ENCODE results near the gene RPSA.
"Not testable (repeated sequence)": the region's sequence is repeated elsewhere in the genome, so short reads cannot be mapped to it uniquely, and the experiment has no call there.

The RPSA gene

DNA sequence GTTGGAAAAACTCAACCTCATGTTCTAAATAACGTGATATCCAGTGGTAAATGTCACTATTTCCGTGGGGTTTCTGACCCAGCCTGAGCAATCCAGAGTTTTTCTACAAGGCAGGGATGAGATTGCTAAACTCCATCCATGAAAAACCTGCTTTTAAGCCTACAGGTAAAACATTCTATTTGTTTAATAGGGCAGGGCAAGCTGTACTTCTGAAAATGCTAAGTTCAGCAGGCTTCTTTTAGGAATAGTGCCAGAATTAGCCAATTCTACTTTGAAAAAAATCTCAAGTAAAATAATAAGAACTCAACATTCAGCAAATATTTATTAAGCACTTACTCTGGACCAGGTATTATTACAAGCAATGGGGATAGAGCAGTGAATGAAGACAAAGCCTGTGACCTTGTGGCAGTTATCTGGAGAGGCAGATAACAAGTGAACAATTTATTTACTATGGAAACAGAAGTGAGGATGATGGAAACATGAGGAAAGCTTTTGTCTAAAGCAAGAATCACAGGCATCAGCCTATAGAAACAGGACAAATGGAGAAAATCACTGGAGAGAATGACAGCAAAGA, 13.3 kb downstream of the RPSA start:
- DNase-seq (ENCODE audit: low read depth, low spot score), result no peak

DNA sequence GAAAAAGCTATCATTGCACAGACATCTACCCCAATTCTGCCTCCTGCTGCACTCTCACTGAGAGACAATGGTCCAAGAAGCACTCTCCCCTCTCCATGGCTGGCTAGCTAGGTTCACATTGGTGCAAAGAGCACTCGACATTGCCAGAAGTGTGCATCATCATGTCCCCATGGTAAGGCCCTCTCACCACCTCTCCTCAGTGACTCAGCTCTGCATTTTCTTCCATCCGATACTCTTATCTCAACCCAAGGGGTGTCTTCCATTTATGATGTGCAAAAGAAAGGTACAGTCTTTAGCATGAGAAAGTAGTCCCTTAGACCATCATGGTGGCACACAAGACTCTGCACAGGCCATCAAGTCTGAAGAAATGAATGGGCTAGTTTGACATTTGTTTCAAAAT, 14.0 kb downstream of the RPSA start:
- no peak for DNase-seq (ENCODE audit: low read depth, low spot score)

DNA sequence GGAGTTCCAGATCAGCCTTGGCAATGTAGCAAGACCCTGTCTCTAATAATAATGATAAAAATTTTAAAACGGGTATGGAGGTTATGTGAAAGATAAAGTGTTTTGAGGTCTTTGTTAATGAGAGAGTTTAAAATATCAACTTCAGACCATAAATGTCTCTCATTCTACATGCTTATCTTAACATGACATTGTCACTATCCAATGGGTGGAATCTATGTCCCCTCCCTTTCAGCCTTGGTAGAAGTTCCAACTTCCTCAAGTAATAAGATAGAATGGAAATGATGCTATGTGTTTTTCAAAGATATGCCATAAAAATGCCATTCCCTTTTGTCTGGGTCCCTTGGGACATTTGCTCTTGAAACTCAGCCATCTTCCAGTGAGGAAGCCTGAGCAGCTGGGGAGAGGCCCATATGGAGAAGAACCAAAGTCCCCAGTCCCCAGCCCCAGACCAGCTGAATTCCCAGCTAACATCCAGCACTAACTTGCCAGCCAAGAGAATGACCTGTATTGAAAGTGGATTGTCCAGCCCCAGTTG, 17.0 kb downstream of the RPSA start:
- DNase-seq (ENCODE audit: low read depth, low spot score), result no peak

DNA sequence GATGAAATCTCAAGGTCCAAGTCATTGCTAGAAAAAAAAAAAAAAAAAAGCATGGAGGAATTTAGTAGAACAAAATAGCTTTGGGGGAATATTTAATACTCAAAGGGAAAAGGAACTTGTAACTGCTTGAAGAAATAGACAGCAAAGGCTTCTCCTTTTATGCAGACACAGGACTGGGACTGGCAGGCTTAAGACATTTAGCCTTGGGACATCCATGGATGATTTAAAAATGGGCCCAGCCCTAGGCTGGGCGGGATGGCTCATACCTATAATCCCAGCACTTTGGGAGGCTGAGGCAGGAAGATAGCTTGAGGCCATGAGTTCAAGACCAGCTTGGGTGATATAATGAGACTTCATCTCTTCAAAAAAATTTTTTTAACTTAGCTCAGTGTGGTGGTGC, 19.8 kb downstream of the RPSA start:
- no peak for DNase-seq (ENCODE audit: low read depth, low spot score)

DNA sequence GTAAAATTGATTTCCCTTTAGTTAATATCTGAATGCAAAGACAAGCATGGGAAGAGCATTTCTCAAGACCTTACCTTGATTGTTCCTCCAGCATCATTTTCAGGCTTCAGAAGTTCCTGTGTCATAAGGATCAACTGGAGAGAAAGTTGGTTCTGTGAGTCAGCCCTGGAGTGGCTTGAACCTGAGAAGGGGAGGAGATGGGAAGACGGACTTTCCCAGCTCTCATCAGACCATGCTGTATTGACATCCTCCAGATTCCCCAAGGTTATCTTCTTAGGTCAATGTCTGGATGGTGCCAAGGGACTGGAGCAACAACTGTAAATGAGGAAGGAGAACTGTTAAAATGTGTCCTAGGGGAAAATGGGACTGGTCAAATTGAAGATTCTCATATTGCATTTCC, 21.0 kb downstream of the RPSA start:
- DNase-seq (ENCODE audit: low read depth, low spot score), result no peak

DNA sequence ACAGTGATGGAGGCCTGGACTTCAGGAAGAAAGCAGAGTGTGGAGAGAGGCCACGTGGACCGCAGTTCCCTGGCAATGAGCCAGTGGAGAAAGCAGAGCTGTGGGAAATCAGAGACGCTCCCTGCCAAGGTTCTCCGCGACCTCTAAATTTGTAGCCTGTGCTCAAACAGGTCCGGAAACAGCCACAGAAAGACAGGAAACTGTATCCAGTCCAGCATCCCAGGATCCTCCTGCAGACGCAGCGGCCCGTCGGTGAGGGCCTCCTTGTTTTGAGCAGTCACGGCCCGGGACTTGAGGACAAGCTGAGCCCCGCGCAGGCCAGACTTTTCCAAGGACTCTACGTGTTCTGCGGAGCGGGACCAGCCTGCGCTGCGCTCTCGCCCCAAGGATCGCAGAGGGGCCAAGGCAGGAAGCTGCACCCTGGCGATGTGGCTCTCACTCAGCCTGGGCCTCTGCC, 22.3 kb downstream of the RPSA start:
- no peak for DNase-seq (ENCODE audit: low read depth, low spot score)

DNA sequence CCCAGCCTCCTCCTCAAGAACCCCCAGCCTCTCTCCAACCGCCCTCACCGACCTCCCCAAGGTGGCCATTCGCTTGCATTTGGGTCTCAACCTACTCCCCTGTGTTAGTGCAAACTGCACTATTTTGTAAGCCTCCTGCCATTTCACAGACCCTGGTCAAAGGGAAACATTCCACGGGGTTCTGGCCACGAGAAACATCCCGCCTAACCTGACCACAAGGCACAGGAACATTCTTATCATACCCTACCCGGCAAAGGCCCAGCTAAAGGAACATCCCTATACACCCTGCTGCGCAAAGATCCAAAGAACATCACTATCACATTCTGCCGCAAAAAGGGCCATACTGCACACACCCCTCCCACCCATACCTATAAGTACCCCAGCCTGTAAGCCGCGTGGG, 22.9 kb downstream of the RPSA start:
- DNase-seq (ENCODE audit: low read depth, low spot score), result no peak

DNA sequence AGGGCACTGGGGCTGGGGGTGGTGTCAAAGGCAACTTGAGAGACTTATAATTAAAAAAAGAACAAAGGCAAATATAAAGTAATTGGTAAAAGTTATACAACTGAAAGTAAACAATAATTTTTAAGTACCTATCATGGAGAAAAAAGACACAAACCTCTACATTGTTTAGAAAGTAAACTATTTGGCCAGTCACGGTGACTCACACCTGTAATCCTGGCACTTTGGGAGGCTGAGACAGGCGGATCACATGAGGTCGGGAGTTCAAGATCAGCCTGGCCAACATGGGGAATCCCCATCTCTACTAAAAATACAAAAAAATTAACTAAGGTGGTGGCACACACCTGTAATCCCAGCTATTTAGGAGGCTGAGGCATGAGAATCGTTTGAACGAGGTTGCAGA, 25.8 kb downstream of the RPSA start:
- no peak for DNase-seq (ENCODE audit: low read depth, low spot score)

DNA sequence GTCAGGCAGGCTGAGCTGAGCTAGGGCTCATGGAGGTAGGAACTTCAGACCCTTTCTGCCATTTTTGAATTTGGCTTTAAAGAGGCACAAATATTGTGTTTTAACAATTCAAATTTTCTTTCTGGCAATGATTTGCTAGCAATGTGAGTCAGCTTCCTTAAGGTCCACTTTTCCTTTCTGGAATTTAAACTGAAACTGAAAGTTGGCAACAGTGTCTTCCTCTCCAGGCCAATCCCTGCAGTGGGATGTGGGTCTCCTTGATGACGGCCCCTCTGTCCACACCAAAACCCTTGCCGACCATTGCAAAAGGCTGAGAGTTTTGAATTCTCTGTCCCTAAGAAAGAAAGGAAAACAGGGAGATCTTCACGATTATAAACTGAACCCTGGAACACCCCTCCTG, 27.1 kb downstream of the RPSA start:
- DNase-seq (ENCODE audit: low read depth, low spot score), result no peak

DNA sequence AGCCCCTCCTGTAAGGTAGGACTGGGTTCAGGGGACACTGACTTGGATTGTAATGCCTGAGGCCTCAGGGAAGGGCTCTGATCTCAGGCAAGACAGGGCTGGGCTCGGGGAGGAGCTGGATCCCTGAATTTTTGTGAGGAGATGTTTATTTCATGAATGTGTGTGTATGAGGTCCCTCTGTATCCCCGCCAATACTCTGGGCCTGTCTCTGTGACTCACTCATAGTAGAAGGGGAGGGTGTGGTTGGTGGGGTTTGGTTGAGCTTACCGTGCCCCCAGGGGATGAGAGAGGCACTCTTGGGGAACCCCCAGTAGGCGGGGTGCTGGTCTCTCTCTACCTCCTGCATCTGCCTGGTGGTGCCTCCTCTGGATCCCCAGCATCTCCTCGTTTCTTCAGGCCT, 28.1 kb downstream of the RPSA start:
- DNase-seq (ENCODE audit: low read depth, low spot score), result no peak

DNA sequence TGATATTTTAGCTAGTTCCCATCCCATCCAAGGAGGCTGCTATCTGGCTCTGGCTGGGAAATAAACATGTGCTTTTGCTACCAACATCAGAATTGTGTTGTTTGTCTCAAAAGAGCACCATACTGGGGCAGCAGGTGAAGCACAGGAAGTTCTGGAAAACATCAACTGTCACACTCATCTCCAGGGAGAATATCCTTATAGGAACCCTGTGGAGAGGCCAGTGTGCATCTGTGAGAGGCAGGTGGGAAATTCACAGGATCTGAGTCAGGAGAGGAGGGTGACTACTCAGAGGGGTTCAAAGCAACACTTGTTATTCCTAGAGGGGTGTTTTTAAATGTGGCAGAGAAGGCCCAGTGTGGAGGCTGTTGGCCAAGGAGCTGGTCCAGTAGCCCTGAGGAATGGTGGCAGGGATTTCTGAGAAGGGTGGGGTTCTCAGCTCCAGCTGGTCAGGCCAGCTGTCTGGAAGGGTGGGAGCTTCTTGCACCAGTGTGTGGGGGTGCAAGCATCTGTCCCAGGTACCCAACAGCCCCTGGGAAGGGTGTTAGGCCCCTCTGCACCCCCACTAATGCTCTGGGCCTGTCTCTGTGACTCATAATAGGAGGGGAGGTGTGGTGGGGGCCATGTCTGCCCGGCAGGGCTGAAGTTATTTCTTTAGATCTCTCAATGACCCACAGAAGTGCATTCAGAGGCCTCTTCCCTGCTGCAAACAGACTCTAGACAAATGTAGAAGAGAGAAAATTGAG, 28.7 kb downstream of the RPSA start:
- no peak for DNase-seq (ENCODE audit: low read depth, low spot score)

DNA sequence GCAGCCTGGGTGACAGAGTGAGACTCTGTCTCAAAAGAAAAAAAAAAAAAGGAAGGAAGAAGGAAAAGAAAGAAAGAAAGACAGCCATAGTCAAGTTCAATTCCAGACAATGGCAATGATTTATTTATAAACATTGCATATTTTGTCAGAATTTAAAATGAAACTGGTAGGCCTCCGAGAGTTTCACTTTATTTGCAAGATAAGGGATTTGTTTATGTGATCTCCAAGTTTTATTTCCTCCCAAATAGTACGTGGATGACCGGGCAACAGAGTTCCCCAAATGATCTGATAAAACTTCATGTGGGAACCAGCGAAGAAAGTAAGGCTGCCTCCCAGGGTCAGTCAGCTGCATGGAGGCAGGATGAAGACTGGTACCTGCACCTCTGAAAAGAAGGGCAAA, 32.4 kb downstream of the RPSA start:
- no peak for DNase-seq (ENCODE audit: low read depth, low spot score)

DNA sequence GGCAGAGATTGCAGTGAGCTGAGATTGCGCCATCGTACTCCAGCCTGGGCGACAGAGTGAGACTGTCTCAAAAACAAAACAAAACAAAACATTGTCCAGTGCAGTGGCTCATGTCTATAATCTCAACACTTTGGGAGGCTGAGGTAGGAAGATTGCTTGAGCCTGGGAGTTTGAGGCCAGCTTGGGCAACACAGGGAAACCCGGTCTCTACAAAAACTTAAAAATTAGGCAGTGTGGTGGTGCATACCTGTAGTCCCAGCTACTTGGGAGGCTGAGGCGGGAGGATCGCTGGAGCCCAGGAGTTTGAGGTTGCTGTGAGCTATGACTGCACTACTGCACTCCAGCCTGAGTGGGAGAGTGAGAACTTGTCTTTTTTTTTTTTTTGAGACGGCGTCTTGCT, 33.8 kb downstream of the RPSA start:
- DNase-seq (ENCODE audit: low read depth, low spot score), result no peak

DNA sequence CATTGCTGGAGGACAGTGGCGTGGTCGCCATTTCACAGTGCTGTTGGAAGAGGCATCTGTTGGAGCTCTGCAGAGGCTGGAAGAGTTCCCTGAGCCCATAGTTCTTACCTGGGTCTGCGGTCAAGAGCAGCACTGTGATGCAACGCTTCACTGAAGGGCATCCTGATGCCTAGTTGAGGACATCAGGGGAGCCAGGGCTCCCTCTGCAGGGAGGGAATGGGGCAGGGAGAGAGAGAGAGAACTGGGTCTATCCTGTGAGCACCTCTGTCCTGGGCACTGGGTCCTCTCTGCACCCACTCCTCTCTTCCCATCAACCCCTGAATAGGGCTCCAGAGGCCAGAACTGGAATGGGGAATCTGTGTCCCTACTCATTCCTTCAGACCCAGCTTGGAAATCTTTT, 37.0 kb downstream of the RPSA start:
- no peak for DNase-seq (ENCODE audit: low read depth, low spot score)

DNA sequence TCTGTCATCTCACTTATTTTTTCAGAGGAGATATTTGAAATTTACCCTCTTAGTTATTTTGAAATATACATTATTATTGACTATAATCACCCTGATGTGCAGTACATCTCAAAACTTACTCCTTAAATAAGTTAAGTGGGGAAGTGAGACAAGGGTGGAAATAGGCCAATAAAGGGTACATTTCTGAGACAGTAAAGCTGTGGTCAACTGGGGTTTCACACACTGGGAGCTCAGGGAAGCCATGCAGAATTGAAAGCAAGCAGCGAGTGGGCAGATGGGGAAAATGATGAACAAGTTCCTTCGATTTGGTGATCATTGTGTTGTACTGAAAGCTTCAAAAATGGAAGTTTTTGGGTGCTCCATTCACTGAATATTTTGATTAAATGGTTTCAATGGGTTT, 39.4 kb downstream of the RPSA start:
- no peak for DNase-seq (ENCODE audit: low read depth, low spot score)

DNA sequence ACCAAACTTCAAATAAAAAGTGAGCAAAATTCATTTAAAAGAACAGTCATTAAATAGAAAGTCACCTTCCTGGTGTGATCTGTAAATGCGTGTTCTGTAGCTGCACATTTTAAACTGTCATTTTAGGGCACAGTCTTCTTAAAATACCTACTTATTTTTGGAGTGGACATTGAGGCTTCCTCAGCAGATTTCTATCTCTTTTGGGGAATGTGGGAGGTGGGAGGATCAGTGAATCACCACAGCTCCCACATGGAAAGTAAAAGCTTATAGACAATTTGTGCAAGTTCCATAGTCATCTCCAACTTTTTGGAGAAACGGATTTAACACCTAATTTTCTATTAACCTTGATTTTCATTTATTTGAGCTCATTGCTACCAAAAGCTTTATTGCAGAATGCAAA, 39.9 kb downstream of the RPSA start:
- DNase-seq (ENCODE audit: low read depth, low spot score), result no peak

DNA sequence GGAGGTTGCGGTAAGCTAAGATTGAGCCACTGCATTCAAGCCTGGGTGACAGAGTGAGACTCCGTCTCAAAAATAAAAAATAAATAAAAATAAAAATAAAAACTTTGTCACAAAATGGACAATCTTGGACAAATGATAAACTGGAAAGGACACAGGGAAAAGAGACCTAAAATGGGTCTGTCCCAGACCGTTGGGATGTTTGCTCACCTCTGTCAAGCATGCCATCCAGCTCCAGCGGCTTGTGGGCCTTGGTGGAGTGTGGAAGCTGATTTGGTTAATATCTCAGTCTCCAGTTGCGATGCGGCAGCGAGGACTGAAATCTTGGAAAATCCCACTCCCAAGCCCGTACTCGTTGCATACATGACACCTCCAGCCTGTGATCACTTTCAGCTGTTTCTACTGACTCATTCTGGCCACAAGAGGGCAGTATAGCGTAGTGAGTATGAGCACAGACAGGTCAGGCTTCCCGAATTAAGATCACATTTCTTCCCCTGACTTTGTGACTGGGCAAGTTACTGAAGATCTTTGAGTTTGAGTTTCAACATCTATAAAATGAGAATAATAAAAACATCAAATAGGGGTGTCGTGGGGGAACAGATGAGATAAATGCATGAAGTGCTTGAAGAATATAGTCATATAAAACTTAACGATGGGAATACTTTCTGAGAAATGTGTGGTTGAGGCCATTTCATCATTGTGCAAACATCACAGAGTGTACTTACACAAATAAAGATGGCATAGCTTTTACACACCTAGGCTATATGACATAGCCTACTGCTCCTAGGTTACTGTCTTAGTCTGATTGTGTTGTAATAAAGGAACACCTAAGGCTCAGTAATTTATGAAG, 41.3 kb downstream of the RPSA start:
- DNase-seq (ENCODE audit: low read depth, low spot score), result peak; percentile 31

DNA sequence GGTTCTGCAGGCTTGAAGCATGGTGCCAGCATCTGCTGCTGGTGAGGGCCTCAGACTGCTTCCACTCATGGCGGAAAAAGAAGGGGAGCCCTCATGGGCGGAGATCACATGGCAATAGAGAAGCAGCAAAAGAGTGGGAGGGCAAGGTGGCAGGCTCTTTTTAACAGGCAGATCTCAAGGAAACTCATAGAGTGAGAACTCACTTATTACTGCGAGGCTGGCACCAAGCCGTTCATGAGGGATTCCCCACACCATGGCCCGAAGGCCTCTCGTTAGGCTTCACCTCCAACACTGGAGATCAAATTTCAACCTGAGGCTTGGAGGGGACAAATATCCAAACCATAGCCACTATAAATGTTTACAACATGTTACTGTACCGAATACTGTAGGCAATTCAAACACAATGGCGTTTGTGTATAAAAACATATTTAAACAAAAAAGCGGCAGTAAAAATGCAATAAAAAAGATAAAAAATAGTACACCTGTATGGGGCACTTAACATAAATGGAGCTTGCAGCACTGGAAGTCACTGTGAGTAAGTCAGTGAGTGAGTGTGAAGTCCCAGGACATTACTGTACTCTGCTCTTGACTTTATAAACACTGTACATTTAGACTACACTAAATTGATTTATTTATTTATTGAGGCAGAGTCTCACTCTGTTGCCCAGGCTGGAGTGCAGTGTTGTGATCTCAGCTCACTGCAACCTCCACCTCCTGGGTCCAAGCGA, 42.1 kb downstream of the RPSA start:
- no peak for DNase-seq (ENCODE audit: low read depth, low spot score)

DNA sequence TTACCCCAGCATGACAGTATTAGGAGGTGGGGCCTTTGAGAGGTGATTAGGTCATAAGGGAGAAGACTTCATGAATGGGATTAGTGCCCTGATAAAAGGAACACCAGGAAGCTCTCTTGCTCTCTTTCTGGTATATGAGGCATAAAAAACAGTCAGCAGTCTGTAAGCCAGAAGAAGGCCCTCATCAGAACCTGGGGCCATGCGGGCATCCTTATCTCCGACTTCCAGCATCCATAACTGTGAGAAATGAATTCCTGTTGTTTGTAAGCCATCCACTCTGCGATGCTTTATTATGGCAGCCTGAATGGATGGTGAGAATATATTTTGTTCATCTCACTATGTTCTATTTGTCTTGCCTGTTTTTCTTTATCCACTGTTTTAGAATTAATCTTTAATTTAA, 43.3 kb downstream of the RPSA start:
- DNase-seq (ENCODE audit: low read depth, low spot score), result no peak

DNA sequence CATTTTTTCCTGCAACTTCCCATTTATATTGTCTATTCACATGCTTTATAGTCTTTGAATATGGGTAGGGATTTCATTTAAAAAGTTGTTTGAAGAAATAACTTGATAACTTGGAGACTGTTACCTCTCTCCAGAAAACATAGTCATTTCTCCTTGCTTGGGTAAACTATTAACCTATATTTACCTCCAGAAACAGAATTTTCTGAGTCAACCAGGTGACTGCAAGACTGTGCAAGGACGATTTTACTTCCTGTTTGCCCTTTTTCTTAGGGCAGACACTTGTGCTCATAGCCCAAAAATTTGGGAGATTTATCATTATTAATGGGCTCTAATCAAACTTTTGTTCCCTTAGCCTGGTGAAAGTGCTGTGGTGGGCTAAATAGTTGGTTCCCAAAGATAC, 46.6 kb downstream of the RPSA start:
- DNase-seq (ENCODE audit: low read depth, low spot score), result no peak

DNA sequence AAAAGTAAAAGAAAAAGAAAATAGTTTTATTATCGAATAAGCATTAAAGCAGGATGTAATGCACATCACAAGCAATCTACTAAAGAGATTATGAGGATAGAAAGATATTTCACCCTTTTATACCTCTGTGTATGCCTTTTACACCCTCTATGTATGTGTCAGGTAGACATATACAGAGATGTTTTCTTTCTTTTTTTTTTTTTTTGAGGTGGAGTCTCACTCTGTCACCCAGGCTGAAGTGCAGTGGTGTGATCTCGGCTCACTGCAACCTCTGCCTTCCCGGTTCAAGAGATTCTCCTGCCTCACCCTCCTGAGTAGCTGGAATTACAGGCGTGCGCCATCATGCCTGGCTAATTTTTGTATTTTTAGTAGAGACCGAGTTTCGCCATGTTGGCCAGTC, 47.4 kb downstream of the RPSA start:
- not testable (repeated sequence) for DNase-seq (ENCODE audit: low read depth, low spot score)

All from brain pericyte (primary cell).